ENCODE measurements around the gene ABCD3. TPM values are rescaled to one million over a fixed set of nuclear protein-coding genes. Genes with fewer than 3 reads are reported as not detected.
A peak's percentile ranks its signal among the peaks of the same experiment; 100 is the strongest.
"Not testable (repeated sequence)": the region's sequence is repeated elsewhere in the genome, so short reads cannot be mapped to it uniquely, and the experiment has no call there.

Gene ABCD3
- total RNA-seq, 1 donor from 2014 or later = 65.7 TPM

DNA sequence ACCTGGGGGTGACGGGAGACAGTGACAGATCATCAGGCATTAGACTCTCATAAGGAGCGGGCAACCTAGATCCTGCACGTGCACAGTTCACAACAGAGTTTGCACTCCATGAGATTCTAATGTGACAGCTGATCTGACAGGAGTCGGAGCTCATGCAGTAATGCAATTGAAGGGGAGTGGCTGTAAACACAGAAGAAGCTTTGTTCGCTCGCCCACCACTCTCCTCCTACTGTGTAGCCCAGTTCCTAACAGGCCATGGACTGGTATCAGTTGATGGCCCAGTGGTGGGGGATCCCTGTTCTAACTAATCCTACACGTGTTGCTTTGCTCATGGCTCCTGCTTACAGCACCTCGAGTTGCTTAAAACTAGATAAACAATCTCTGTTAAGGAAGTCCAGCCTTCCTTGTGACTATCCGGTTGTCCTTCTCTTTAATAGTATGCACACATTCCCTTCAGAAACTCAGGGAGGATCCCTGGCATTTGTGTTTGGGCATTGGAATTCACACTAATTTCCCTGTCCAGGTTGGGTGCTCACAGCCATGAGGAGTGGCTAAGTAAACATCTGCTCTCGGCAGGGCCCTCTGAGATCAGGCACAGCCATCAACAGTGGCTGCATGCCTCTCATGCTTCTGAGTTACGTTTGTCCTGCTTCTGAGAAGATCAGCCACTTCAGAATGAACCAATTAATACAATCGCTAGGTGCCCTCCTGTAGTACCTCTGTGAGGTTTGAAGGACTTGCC lies 144.5 kb downstream of the ABCD3 start:
- intact Hi-C loops (cut with DNase I) = no loop called here
- ATAC-seq (peak; percentile 49), DNase-seq (ENCODE audit: low spot score) (no peak)

DNA sequence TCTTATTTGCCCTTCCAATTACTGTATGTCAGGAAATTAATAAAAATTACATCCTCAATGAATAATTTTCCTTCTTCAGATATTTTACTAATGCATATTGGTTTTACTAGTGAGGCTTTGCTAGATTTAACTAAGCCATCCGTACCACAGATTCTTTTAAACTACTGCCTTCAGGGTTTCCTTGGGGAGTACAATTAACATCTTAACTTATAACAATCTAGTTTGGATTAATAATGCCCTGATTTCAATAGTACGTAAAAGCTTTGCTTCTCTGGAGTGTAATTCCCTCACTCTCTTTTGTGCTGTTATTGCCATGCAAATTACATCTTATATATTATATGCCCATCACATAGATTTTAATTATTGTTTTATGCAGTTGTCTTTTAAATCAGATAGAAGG lies 147.7 kb downstream of the ABCD3 start:
- intact Hi-C loops (cut with DNase I) = no loop called here
- DNase-seq (ENCODE audit: low spot score) (no peak), ATAC-seq (no peak)

GRCh38 chr1:94566436-94566835 lies 148.2 kb downstream of the ABCD3 start:
- intact Hi-C loops (cut with DNase I); ATAC-seq: not testable (repeated sequence)

DNA sequence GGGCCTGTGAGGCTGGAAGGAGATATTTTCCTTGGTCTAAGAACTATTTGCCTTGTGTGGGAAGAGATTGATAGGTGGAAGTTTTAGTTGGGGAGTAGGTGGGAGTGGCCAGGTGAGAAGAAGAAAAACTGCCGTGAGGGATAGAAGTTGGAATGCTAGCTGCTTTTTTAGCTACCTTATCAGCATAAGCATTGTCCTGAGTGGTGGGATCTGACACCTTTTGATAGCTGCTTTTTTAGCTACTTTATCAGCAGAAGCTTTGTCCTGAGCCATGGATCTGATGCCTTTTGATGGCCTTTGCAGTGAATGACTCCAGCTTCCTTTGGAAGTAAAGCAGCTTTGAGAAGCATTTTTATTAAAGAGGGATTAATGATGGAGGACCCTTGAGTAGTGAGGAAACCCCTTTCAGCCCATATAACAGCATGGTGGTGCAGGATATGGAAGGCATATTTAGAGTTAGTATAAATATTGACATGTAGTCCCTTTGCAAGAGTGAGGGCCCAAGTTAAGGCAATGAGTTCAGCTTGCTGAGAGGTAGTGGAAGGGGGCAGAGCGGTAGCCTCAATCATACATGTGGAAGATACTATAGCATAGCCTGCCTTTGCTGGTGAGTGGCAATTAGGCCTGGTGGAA lies 149.9 kb downstream of the ABCD3 start:
- ATAC-seq; intact Hi-C loops (cut with DNase I): not testable (repeated sequence)

More at GRCh38 chr1:94566436-94566835, 148.2 kb downstream of the ABCD3 start:
- DNase-seq (ENCODE audit: low spot score) = not testable (repeated sequence)

More for the DNA sequence above, 149.9 kb downstream of the ABCD3 start:
- DNase-seq (ENCODE audit: low spot score) = not testable (repeated sequence)

Other genes starting within 250 kb of the ABCD3 start
- 67.2 TPM for gene ARHGAP29, start 180.8 kb upstream of the ABCD3 start, total RNA-seq
- gene F3, start 123.4 kb downstream of the ABCD3 start, total RNA-seq = 19.9 TPM